ENCODE data around the gene AJAP1.

AJAP1 gene

GRCh38 chr1:4771267-4771666 is 116.9 kb downstream of the AJAP1 start:
- CTCF ChIA-PET = no interaction called here
- POLR2A ChIA-PET = no interaction called here
- no peak for TF ChIP-seq BHLHE40 (IDR thresholded peaks at IDR 0.05; ENCODE audit: borderline replicate concordance)
- no peak for DNase-seq (ENCODE audit: extremely low spot score)

- ChIA-PET POLR2A (no interaction called here), CTCF (no interaction called here)
- TF ChIP-seq ARNT (IDR thresholded peaks at IDR 0.05) = no peak
- no peak for TF ChIP-seq FOXM1 (IDR thresholded peaks at IDR 0.05; ENCODE audit: borderline replicate concordance)
- TF ChIP-seq SP1 (IDR thresholded peaks at IDR 0.05) = no peak
- TF ChIP-seq ELF4 (IDR thresholded peaks at IDR 0.05) = no peak
- TF ChIP-seq L3MBTL2 (conservative IDR thresholded peaks at IDR 0.05) = no peak
- no peak for TF ChIP-seq FOXA1 (IDR thresholded peaks at IDR 0.05)
- no peak for TF ChIP-seq FOXK2 (IDR thresholded peaks at IDR 0.05)
- no peak for TF ChIP-seq PKNOX1 (IDR thresholded peaks at IDR 0.05)
- TF ChIP-seq CTBP1 (IDR thresholded peaks at IDR 0.05; ENCODE audit: borderline replicate concordance) = no peak
- TF ChIP-seq ZNF384 (IDR thresholded peaks at IDR 0.05) = no peak
- no peak for DNase-seq (ENCODE audit: extremely low spot score)
Observed at GRCh38 chr1:4771721-4772120, 117.3 kb downstream of the AJAP1 start.

GRCh38 chr1:4772294-4773010 is 118.0 kb downstream of the AJAP1 start:
- POLR2A ChIA-PET = no interaction called here
- DNase-seq (ENCODE audit: extremely low spot score) = no peak
- TF ChIP-seq BHLHE40 (IDR thresholded peaks at IDR 0.05; ENCODE audit: borderline replicate concordance) = no peak
- TF ChIP-seq LEF1 (IDR thresholded peaks at IDR 0.05; ENCODE audit: borderline replicate concordance) = no peak
- TF ChIP-seq SP1 (IDR thresholded peaks at IDR 0.05) = no peak
- TF ChIP-seq TARDBP (IDR thresholded peaks at IDR 0.05) = no peak
- no peak for TF ChIP-seq ARNT (IDR thresholded peaks at IDR 0.05)
- no peak for TF ChIP-seq CTBP1 (IDR thresholded peaks at IDR 0.05; ENCODE audit: borderline replicate concordance)
- TF ChIP-seq PKNOX1 (IDR thresholded peaks at IDR 0.05) = no peak
- TF ChIP-seq ELF4 (IDR thresholded peaks at IDR 0.05) = no peak
- TF ChIP-seq FOXK2 (IDR thresholded peaks at IDR 0.05) = no peak
- no peak for TF ChIP-seq SUZ12 (IDR thresholded peaks at IDR 0.05)
- no peak for TF ChIP-seq NFRKB (IDR thresholded peaks at IDR 0.05)
- no peak for TF ChIP-seq FOXM1 (IDR thresholded peaks at IDR 0.05; ENCODE audit: borderline replicate concordance)
- CTCF ChIA-PET = no interaction called here

- POLR2A ChIA-PET = no interaction called here
- CTCF ChIA-PET = no interaction called here
- TF ChIP-seq NFRKB (IDR thresholded peaks at IDR 0.05) (no peak), FOXK2 (IDR thresholded peaks at IDR 0.05) (no peak), ELF4 (IDR thresholded peaks at IDR 0.05) (no peak), HDGF (IDR thresholded peaks at IDR 0.05; ENCODE audit: borderline replicate concordance) (no peak), PKNOX1 (IDR thresholded peaks at IDR 0.05) (no peak), FOXM1 (IDR thresholded peaks at IDR 0.05; ENCODE audit: borderline replicate concordance) (no peak), SP1 (IDR thresholded peaks at IDR 0.05) (no peak)
- no peak for DNase-seq (ENCODE audit: extremely low spot score)
Observed at GRCh38 chr1:4773226-4773625, 118.8 kb downstream of the AJAP1 start.

GRCh38 chr1:4775506-4775905 is 121.1 kb downstream of the AJAP1 start:
- no peak for DNase-seq (ENCODE audit: extremely low spot score)
- ChIA-PET CTCF (interaction anchor here (0.6 kb wide), 1 partner anchor 269 kb away, joined by 3 read pairs; no protein-coding TSS in a partner anchor), POLR2A (no interaction called here)
- TF ChIP-seq ZNF384 (IDR thresholded peaks at IDR 0.05) (no peak), NFRKB (IDR thresholded peaks at IDR 0.05) (no peak), FOXM1 (IDR thresholded peaks at IDR 0.05; ENCODE audit: borderline replicate concordance) (no peak), ELF4 (IDR thresholded peaks at IDR 0.05) (no peak), HDGF (IDR thresholded peaks at IDR 0.05; ENCODE audit: borderline replicate concordance) (no peak), PKNOX1 (IDR thresholded peaks at IDR 0.05) (no peak), ARNT (IDR thresholded peaks at IDR 0.05) (no peak), FOXA1 (IDR thresholded peaks at IDR 0.05) (no peak), SP1 (IDR thresholded peaks at IDR 0.05) (no peak), TARDBP (IDR thresholded peaks at IDR 0.05) (no peak), FOXK2 (IDR thresholded peaks at IDR 0.05) (no peak), LEF1 (IDR thresholded peaks at IDR 0.05; ENCODE audit: borderline replicate concordance) (no peak), CTBP1 (IDR thresholded peaks at IDR 0.05; ENCODE audit: borderline replicate concordance) (no peak), BHLHE40 (IDR thresholded peaks at IDR 0.05; ENCODE audit: borderline replicate concordance) (no peak), SUZ12 (IDR thresholded peaks at IDR 0.05) (no peak), L3MBTL2 (conservative IDR thresholded peaks at IDR 0.05) (no peak)

GRCh38 chr1:4778056-4778455 is 123.6 kb downstream of the AJAP1 start:
- POLR2A ChIA-PET = no interaction called here
- DNase-seq (ENCODE audit: extremely low spot score) = peak; percentile 22
- TF ChIP-seq BHLHE40 (IDR thresholded peaks at IDR 0.05; ENCODE audit: borderline replicate concordance) = no peak
- CTCF ChIA-PET = no interaction called here

All from HEK293T (cell line).